Loucy (cell line): Measurements from ENCODE around the gene HOXA2.

Experiments
- H2AFZ ChIP-seq: fragments of 200-600 bp; sonication (generic); 2 replicates; pipeline ENCODE4 v1.6.0; 2016; ENCODE audit warnings: antibody characterized with exemption, mild to moderate bottlenecking, low read length, moderate library complexity
- H3F3A ChIP-seq: fragments of 200-600 bp; 2 replicates; pipeline ENCODE4 v1.6.0; 2016; ENCODE audit warnings: antibody characterized with exemption, low read depth, mild to moderate bottlenecking
- H3K27me3 ChIP-seq: fragments of 200-600 bp; sonication (generic); 2 replicates; pipeline ENCODE4 v1.6.1; 2014; ENCODE audit warnings: low read length, mild to moderate bottlenecking; ENCODE audit not compliant: insufficient read depth, poor library complexity, severe bottlenecking
- H3K36me3 ChIP-seq: fragments of 200-600 bp; sonication (generic); 2 replicates; pipeline ENCODE4 v1.6.1; 2016; ENCODE audit warnings: low read length; ENCODE audit not compliant: insufficient read depth
- H3K4me1 ChIP-seq: fragments of 200-600 bp; sonication (generic); 2 replicates; pipeline ENCODE4 v1.5.1; 2014; ENCODE audit warnings: low read length, mild to moderate bottlenecking; ENCODE audit not compliant: insufficient read depth, poor library complexity, severe bottlenecking
- H3K4me2 ChIP-seq: fragments of 200-600 bp; sonication (generic); 2 replicates; pipeline ENCODE4 v1.6.0; 2014; ENCODE audit warnings: antibody characterized with exemption, low read length, low read depth, mild to moderate bottlenecking; ENCODE audit not compliant: poor library complexity, severe bottlenecking
- H3K4me3 ChIP-seq: fragments of 200-600 bp; sonication (generic); 2 replicates; pipeline ENCODE4 v1.5.1; 2014; ENCODE audit warnings: low read length, mild to moderate bottlenecking, mixed read lengths; ENCODE audit not compliant: poor library complexity, severe bottlenecking
- H3K79me2 ChIP-seq: fragments of 200-600 bp; sonication (generic); 2 replicates; pipeline ENCODE4 v1.6.1; 2014; ENCODE audit warnings: low read length; ENCODE audit not compliant: insufficient read depth
- H3K9ac ChIP-seq: fragments of 200-600 bp; sonication (generic); 2 replicates; pipeline ENCODE4 v1.6.0; 2014; ENCODE audit warnings: mild to moderate bottlenecking, low read depth, low read length, moderate library complexity; ENCODE audit not compliant: poor library complexity, severe bottlenecking
- H3K9me2 ChIP-seq: fragments of 200-600 bp; sonication (generic); replicated peaks from 2 replicates; pipeline ENCODE4 v1.6.1; 2016; ENCODE audit warnings: low read depth, low read length, mixed read lengths
- H3K9me3 ChIP-seq: fragments of 200-600 bp; sonication (generic); 2 replicates; pipeline ENCODE4 v1.6.1; 2014; ENCODE audit warnings: mild to moderate bottlenecking, antibody characterized with exemption, low read length, low read depth; ENCODE audit not compliant: insufficient read depth
- H4K20me1 ChIP-seq: fragments of 200-600 bp; sonication (generic); 2 replicates; pipeline ENCODE4 v1.6.0; 2014; ENCODE audit warnings: antibody characterized with exemption, low read length, mild to moderate bottlenecking; ENCODE audit not compliant: insufficient read depth, poor library complexity, severe bottlenecking
- CTCF ChIP-seq: fragments of 200-600 bp; sonication (generic); conservative IDR thresholded peaks from 2 replicates; pipeline ENCODE4 v1.5.1; 2014; ENCODE audit warnings: mild to moderate bottlenecking, antibody characterized with exemption, low read length
- EZH2phosphoT487 ChIP-seq: fragments of 200-600 bp; IDR thresholded peaks from 2 replicates; pipeline ENCODE4 v1.6.1; 2018; ENCODE audit warnings: antibody characterized with exemption, mild to moderate bottlenecking, moderate library complexity, borderline replicate concordance

Gene HOXA2

GRCh38 chr7:27113991-27114769 is 11.7 kb upstream of the HOXA2 start:
- Histone ChIP-seq H3F3A (no peaks in the 10 kb centered on the region), H2AFZ (no peak overlapping the region), H3K9me2 (no peaks in the 10 kb centered on the region), H3K79me2 (peaks cover 91% of the 10 kb centered on the region), H3K36me3 (peaks cover 91% of the 10 kb centered on the region; the same call in 1 of the 2 replicates), H3K9ac (no peak overlapping the region), H3K4me2 (no peak overlapping the region), H3K4me3 (no peak overlapping the region), H3K4me1 (no peaks in the 10 kb centered on the region), H3K27me3 (no peaks in the 10 kb centered on the region), H4K20me1 (peaks cover 51% of the 10 kb centered on the region), H3K9me3 (no peaks in the 10 kb centered on the region)
- TF ChIP-seq EZH2phosphoT487 (no peak), CTCF (no peak)

- Histone ChIP-seq H3K9ac (no peak overlapping the region), H3K9me2 (no peaks in the 10 kb centered on the region), H2AFZ (no peak overlapping the region), H3K4me3 (no peak overlapping the region), H3K9me3 (no peaks in the 10 kb centered on the region), H3K27me3 (no peaks in the 10 kb centered on the region), H3F3A (no peaks in the 10 kb centered on the region), H3K4me1 (no peaks in the 10 kb centered on the region), H4K20me1 (peaks cover 44% of the 10 kb centered on the region), H3K36me3 (peaks cover 91% of the 10 kb centered on the region; the same call in 1 of the 2 replicates), H3K79me2 (peaks cover 85% of the 10 kb centered on the region), H3K4me2 (no peak overlapping the region)
- TF ChIP-seq EZH2phosphoT487 (no peak), CTCF (no peak)
Measured at GRCh38 chr7:27112955-27113949, 10.8 kb upstream of the HOXA2 start.

- no peaks in the 10 kb centered on the region for H3K9me3 ChIP-seq
- no peaks in the 10 kb centered on the region for H3F3A ChIP-seq
- no peak overlapping the region for H2AFZ ChIP-seq
- no peaks in the 10 kb centered on the region for H3K9me2 ChIP-seq
- H3K79me2 ChIP-seq: peaks cover 76% of the 10 kb centered on the region
- no peak for TF ChIP-seq CTCF
- no peak overlapping the region for H3K4me3 ChIP-seq
- H3K4me2 ChIP-seq: no peak overlapping the region
- peaks cover 90% of the 10 kb centered on the region; the same call in 1 of the 2 replicates for H3K36me3 ChIP-seq
- no peaks in the 10 kb centered on the region for H3K27me3 ChIP-seq
- peaks cover 39% of the 10 kb centered on the region for H4K20me1 ChIP-seq
- no peak overlapping the region for H3K9ac ChIP-seq
- H3K4me1 ChIP-seq: no peaks in the 10 kb centered on the region
Measured at GRCh38 chr7:27112361-27112760, 9.9 kb upstream of the HOXA2 start.
